Psoas muscle (tissue), 8 donors: ENCODE measurements around the gene TWIST1. TPM values are rescaled to one million over a fixed set of nuclear protein-coding genes. Genes with fewer than 3 reads are reported as not detected.
A peak's percentile ranks its signal among the peaks of the same experiment; 100 is the strongest.

Experiments used
- ATAC-seq, 4 donors: fragments of 200-7000 bp; cut with Tn5 transposase; one replicate each; pipeline ENCODE4 v1.9.1; 2020; ENCODE audit warnings: moderate library complexity in 3 of 4, mild to moderate bottlenecking in 2 of 4
- DNase-seq, 2 donors: peaks; one replicate each; pipeline ENCODE4 v3.0.0-alpha.2; 2020
- H3K27ac ChIP-seq: fragments of 200-600 bp; one replicate; pipeline ENCODE4 v1.8.0; 2022
- H3K27me3 ChIP-seq, 3 donors: fragments of 200-600 bp in 1 of 3; one replicate each; pipeline versions ENCODE4 v1.6.1 to v1.8.0; 2013 to 2022; ENCODE audit warnings: low read length in 2 of 3, mild to moderate bottlenecking in 2 of 3, moderate library complexity in 1 of 3; ENCODE audit not compliant: insufficient read depth in 3 of 3
- H3K36me3 ChIP-seq, 2 donors: fragments of 200-600 bp in 1 of 2; one replicate each; pipeline versions ENCODE4 v1.6.1 to v1.8.0; 2013 to 2022; ENCODE audit warnings: low read depth in 1 of 2, mild to moderate bottlenecking in 1 of 2, moderate library complexity in 1 of 2; ENCODE audit not compliant: insufficient read depth in 1 of 2
- H3K4me1 ChIP-seq: fragments of 200-600 bp; one replicate; pipeline ENCODE4 v1.8.0; 2022
- H3K4me3 ChIP-seq: fragments of 200-600 bp; one replicate; pipeline ENCODE4 v1.8.0; 2022; ENCODE audit warnings: mild to moderate bottlenecking
- H3K9me3 ChIP-seq: fragments of 200-600 bp; one replicate; pipeline ENCODE4 v1.8.0; 2022
- CTCF ChIP-seq: fragments of 200-600 bp; IDR thresholded peaks from one replicate; pipeline ENCODE4 v1.8.0; 2022; ENCODE audit warnings: antibody characterized with exemption
- WGBS, 3 donors: extraction: QIAGEN DNeasy Blood & Tissue Kit; methylation state at CpG; one replicate each; pipeline versions ENCODE4 v1.1.6 to v1.1.7; 2013; 5-methylcytosine and 5-hydroxymethylcytosine counted together
- intact Hi-C, 2 donors: fragments of 100-400 bp; cut with DNase I; formaldehyde crosslinking; loops; one replicate each; pipeline versions ENCODE4 v1.11.0 to v1.14.2; 2022
- polyA plus RNA-seq, 3 donors: library from polyadenylated mRNA; stranded (reverse); fragments of 200-250 nt; gene quantifications; one replicate each; pipeline ENCODE4 v1.2.3, GENCODE V29; 2013
- total RNA-seq, 4 donors: library from RNA; stranded (reverse); fragmentation: NEBNext Ultra II Directional in 2 of 4; extraction: Animal tissue kit (Norgen Biotek cat#: 25700) in 2 of 4; gene quantifications; one replicate each; pipeline versions ENCODE4 v1.2.1 to v1.2.4, GENCODE V29; 2021 to 2023
- donor health status: healthy with polysubstance abuse.
- donor health status: DM: no; HTN: no; CAD: no; lungs with moderate emphysema.
- donor health status: Bipolar disorder and iron deficiency.
- donor health status: healthy.
- donor health status: DM: yes; HTN: yes; CAD: no.
- donor health status: DM: no; HTN: no; CAD: no.
- donor health status: DM: no; HTN: no; CAD: no.
- donor health status: DM: yes; HTN: yes; CAD: no.

TWIST1 gene
- total and polyA plus RNA-seq, 7 donors: 0.20 to 1.1 (median 0.39) TPM; not detected in 1

GRCh38 chr7:19119372-19119771 lies 1.9 kb upstream of the TWIST1 start:
- WGBS, 3 donors: 38 to 56% (median 39%) methylated on average over 8 of the region's 8 CpGs
- intact Hi-C loops: no loop called here
- H3K4me1 ChIP-seq: no peaks in the 10 kb centered on the region
- no peak for ATAC-seq
- no peak overlapping the region for H3K27ac ChIP-seq
- H3K9me3 ChIP-seq: no peaks in the 10 kb centered on the region
- no peak for DNase-seq
- no peak for TF ChIP-seq CTCF
- H3K4me3 ChIP-seq: no peak overlapping the region
- H3K36me3 ChIP-seq: no peaks in the 10 kb centered on the region
- peaks cover 2 to 70% (median 22%) of the 10 kb centered on the region in 3 donors for H3K27me3 ChIP-seq

GRCh38 chr7:19118636-19119371 lies 1.4 kb upstream of the TWIST1 start:
- intact Hi-C loops: no loop called here
- H3K36me3 ChIP-seq: no peaks in the 10 kb centered on the region
- ATAC-seq: no peak
- H3K4me3 ChIP-seq: no peak overlapping the region
- no peaks in the 10 kb centered on the region for H3K9me3 ChIP-seq
- WGBS, 3 donors: 9 to 12% (median 9%) methylated on average over 28 of the region's 28 CpGs
- no peak overlapping the region for H3K27ac ChIP-seq
- H3K4me1 ChIP-seq: no peaks in the 10 kb centered on the region
- no peak for DNase-seq
- TF ChIP-seq CTCF: no peak
- peaks cover 0 to 75% (median 22%) of the 10 kb centered on the region in 3 donors for H3K27me3 ChIP-seq

GRCh38 chr7:19117870-19118608 lies 603 bp upstream of the TWIST1 start:
- no peak for TF ChIP-seq CTCF
- peaks cover 0 to 83% (median 22%) of the 10 kb centered on the region in 3 donors for H3K27me3 ChIP-seq
- DNase-seq: peak in 1 of 2 donors; percentile 18
- H3K36me3 ChIP-seq: no peaks in the 10 kb centered on the region
- peak overlapping the region; percentile 58 for H3K4me3 ChIP-seq
- intact Hi-C loops: no loop called here
- WGBS, 3 donors: 2 to 8% (median 3%) methylated on average over 42 to 51 of the region's 51 CpGs
- no peak overlapping the region for H3K27ac ChIP-seq
- no peaks in the 10 kb centered on the region for H3K4me1 ChIP-seq
- ATAC-seq: peak in 2 of 4 donors; percentile 38 to 54
- no peaks in the 10 kb centered on the region for H3K9me3 ChIP-seq

- Histone ChIP-seq H3K9me3 (no peaks in the 10 kb centered on the region), H3K4me3 (peak overlapping the region; percentile 58), H3K36me3 (no peaks in the 10 kb centered on the region), H3K27me3 (peaks cover 3 to 97% (median 26%) of the 10 kb centered on the region in 3 donors), H3K27ac (no peak overlapping the region), H3K4me1 (no peaks in the 10 kb centered on the region)
- DNase-seq (peak in 1 of 2 donors; percentile 20), ATAC-seq (peak in 2 of 4 donors; percentile 13 to 24)
- 1 to 2% (median 1%) methylated on average over 53 to 70 of the region's 70 CpGs for WGBS, 3 donors
- intact Hi-C loops: no loop called here
- no peak for TF ChIP-seq CTCF
These were observed 1.0 kb downstream of the TWIST1 start for GRCh38 chr7:19116121-19117090.
